Cardiac muscle cell (in vitro differentiated cells and primary cell): ENCODE data around the gene ERBB4. TPM values are rescaled to one million over a fixed set of nuclear protein-coding genes. Genes with fewer than 3 reads are reported as not detected.

Source experiments
- DNase-seq, 2 donors: peaks; one replicate each; pipeline versions ENCODE4 v3.0.0 to v3.0.0-alpha.2; 2010 to 2017; ENCODE audit warnings: low read depth in 1 of 2, low spot score in 1 of 2
- H3K27ac ChIP-seq: fragments of 200-600 bp; sonication (generic); 2 replicates; pipeline ENCODE4 v1.5.1; 2016
- H3K27me3 ChIP-seq: fragments of 200-600 bp; sonication (generic); 2 replicates; pipeline ENCODE4 v1.6.0; 2016; ENCODE audit warnings: control low read depth
- H3K36me3 ChIP-seq: fragments of 200-600 bp; sonication (generic); 2 replicates; pipeline ENCODE4 v1.5.1; 2016; ENCODE audit warnings: control low read depth
- H3K4me1 ChIP-seq: fragments of 200-600 bp; sonication (generic); 2 replicates; pipeline ENCODE4 v1.8.1; 2017; ENCODE audit warnings: low read depth, mild to moderate bottlenecking, mixed run types
- H3K4me3 ChIP-seq: fragments of 200-600 bp; sonication (generic); 2 replicates; pipeline ENCODE4 v1.5.1; 2016; ENCODE audit warnings: mild to moderate bottlenecking
- H3K9me3 ChIP-seq: fragments of 200-600 bp; sonication (generic); 2 replicates; pipeline ENCODE4 v1.5.1; 2017; ENCODE audit warnings: low read depth, mild to moderate bottlenecking, control low read depth
- polyA plus RNA-seq: library from polyadenylated mRNA; unstranded; fragments of >200 nt; fragmentation: Nextera tagmentation; extraction: Ambion mirVana; gene quantifications from 2 replicates; pipeline ENCODE4 v1.2.1, GENCODE V29; 2016
- total RNA-seq: library from RNA; depleted of rRNA; stranded (reverse); fragments of >200 nt; gene quantifications from 2 replicates; pipeline ENCODE4 v1.2.3, GENCODE V29; 2016
- TF ChIP-seq, protein P1 (sequence below): IDR thresholded peaks from 2 replicates; pipeline ENCODE4 v1.5.1; 2012; ENCODE audit warnings: low read depth, mild to moderate bottlenecking, low read length

The ERBB4 gene
- total and polyA plus RNA-seq, 2 experiments from 2014 or later = 38.1 to 42.1 TPM

- Histone ChIP-seq H3K4me3 (no peak overlapping the region), H3K36me3 (no peaks in the 10 kb centered on the region), H3K4me1 (peaks cover 18% of the 10 kb centered on the region), H3K27ac (no peak overlapping the region), H3K9me3 (no peaks in the 10 kb centered on the region), H3K27me3 (no peaks in the 10 kb centered on the region)
- TF ChIP-seq, protein P1, sequence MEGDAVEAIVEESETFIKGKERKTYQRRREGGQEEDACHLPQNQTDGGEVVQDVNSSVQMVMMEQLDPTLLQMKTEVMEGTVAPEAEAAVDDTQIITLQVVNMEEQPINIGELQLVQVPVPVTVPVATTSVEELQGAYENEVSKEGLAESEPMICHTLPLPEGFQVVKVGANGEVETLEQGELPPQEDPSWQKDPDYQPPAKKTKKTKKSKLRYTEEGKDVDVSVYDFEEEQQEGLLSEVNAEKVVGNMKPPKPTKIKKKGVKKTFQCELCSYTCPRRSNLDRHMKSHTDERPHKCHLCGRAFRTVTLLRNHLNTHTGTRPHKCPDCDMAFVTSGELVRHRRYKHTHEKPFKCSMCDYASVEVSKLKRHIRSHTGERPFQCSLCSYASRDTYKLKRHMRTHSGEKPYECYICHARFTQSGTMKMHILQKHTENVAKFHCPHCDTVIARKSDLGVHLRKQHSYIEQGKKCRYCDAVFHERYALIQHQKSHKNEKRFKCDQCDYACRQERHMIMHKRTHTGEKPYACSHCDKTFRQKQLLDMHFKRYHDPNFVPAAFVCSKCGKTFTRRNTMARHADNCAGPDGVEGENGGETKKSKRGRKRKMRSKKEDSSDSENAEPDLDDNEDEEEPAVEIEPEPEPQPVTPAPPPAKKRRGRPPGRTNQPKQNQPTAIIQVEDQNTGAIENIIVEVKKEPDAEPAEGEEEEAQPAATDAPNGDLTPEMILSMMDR = no peak
- DNase-seq = no peak
Measured at GRCh38 chr2:212337486-212338343, 200.9 kb downstream of the ERBB4 start.

DNA sequence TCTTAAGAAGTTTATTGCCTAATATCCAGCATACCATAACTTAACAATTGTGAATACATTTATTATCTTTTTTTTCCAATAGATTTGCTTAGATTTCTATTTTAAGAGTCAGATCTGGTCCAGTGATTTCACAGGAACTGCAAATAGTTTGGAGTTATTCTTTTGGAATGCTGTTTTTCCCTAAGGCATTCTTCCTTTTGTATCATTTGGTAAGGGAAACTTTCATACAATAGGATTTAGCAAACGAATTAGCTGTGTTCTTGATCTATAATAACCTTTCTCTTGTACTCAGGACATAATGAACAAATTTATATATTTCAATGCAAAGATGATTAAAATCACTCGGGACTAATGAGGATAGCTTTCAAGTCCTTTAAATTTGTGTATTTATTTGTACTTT is 201.6 kb downstream of the ERBB4 start:
- Histone ChIP-seq H3K9me3 (no peaks in the 10 kb centered on the region), H3K4me1 (peaks cover 18% of the 10 kb centered on the region), H3K36me3 (no peaks in the 10 kb centered on the region), H3K4me3 (no peak overlapping the region), H3K27ac (no peak overlapping the region), H3K27me3 (no peaks in the 10 kb centered on the region)
- TF ChIP-seq, protein P1 = no peak
- no peak for DNase-seq

- peaks cover 9% of the 10 kb centered on the region for H3K4me1 ChIP-seq
- DNase-seq = no peak
- H3K36me3 ChIP-seq = no peaks in the 10 kb centered on the region
- TF ChIP-seq, protein P1 = no peak
- no peaks in the 10 kb centered on the region for H3K27me3 ChIP-seq
- H3K4me3 ChIP-seq = no peak overlapping the region
- H3K9me3 ChIP-seq = no peaks in the 10 kb centered on the region
- H3K27ac ChIP-seq = no peak overlapping the region
Measured at GRCh38 chr2:212330263-212330662, 208.3 kb downstream of the ERBB4 start.

GRCh38 chr2:212328712-212329496 is 209.7 kb downstream of the ERBB4 start:
- no peak for DNase-seq
- TF ChIP-seq, protein P1 = no peak
- Histone ChIP-seq H3K9me3 (no peaks in the 10 kb centered on the region), H3K27ac (no peak overlapping the region), H3K27me3 (no peaks in the 10 kb centered on the region), H3K4me1 (peaks cover 9% of the 10 kb centered on the region), H3K36me3 (no peaks in the 10 kb centered on the region), H3K4me3 (no peak overlapping the region)

- no peak for DNase-seq
- Histone ChIP-seq H3K36me3 (no peaks in the 10 kb centered on the region), H3K27ac (no peak overlapping the region), H3K9me3 (no peaks in the 10 kb centered on the region), H3K4me3 (no peak overlapping the region), H3K4me1 (peaks cover 9% of the 10 kb centered on the region), H3K27me3 (no peaks in the 10 kb centered on the region)
- TF ChIP-seq, protein P1 = no peak
Measured at GRCh38 chr2:212328136-212328535, 210.5 kb downstream of the ERBB4 start.
